DOHH2 (cell line): ENCODE results near the gene CSMD2.

Experiments
- H3F3A ChIP-seq: fragments of 200-600 bp; sonication (generic), shearing (Covaris generic); 2 replicates; pipeline ENCODE4 v1.6.0; 2016; ENCODE audit warnings: antibody characterized with exemption, mild to moderate bottlenecking; ENCODE audit not compliant: control insufficient read depth, insufficient read depth
- H3K27ac ChIP-seq: fragments of 200-600 bp; sonication (generic); 2 replicates; pipeline ENCODE4 v1.5.1; 2014; ENCODE audit warnings: low read depth, mild to moderate bottlenecking, low read length, moderate library complexity
- H3K27me3 ChIP-seq: fragments of 200-600 bp; sonication (generic); 2 replicates; pipeline ENCODE4 v1.6.1; 2014; ENCODE audit warnings: mild to moderate bottlenecking, low read length, mixed read lengths; ENCODE audit not compliant: control insufficient read depth
- H3K36me3 ChIP-seq: fragments of 200-600 bp; sonication (generic); 2 replicates; pipeline ENCODE4 v1.6.1; 2014; ENCODE audit warnings: mild to moderate bottlenecking, low read length, moderate library complexity, mixed read lengths; ENCODE audit not compliant: control insufficient read depth
- H3K4me1 ChIP-seq: fragments of 200-600 bp; sonication (generic); 2 replicates; pipeline ENCODE4 v1.6.1; 2014; ENCODE audit warnings: mild to moderate bottlenecking, low read length, mixed read lengths; ENCODE audit not compliant: control insufficient read depth
- H3K4me2 ChIP-seq: fragments of 200-600 bp; sonication (generic); 2 replicates; pipeline ENCODE4 v1.6.0; 2014; ENCODE audit warnings: mild to moderate bottlenecking, low read length, moderate library complexity
- H3K4me3 ChIP-seq: fragments of 200-600 bp; sonication (generic); 2 replicates; pipeline ENCODE4 v1.5.1; 2014; ENCODE audit warnings: mild to moderate bottlenecking, low read length, mixed read lengths
- H3K79me2 ChIP-seq: fragments of 200-600 bp; sonication (generic); 2 replicates; pipeline ENCODE4 v1.6.1; 2014; ENCODE audit warnings: mild to moderate bottlenecking, low read length, mixed read lengths; ENCODE audit not compliant: control insufficient read depth
- H3K9me2 ChIP-seq: fragments of 200-600 bp; sonication (generic); replicated peaks from 2 replicates; pipeline ENCODE4 v1.6.1; 2014; ENCODE audit warnings: mild to moderate bottlenecking, low read length, mixed read lengths; ENCODE audit not compliant: control insufficient read depth
- H3K9me3 ChIP-seq: fragments of 200-600 bp; sonication (generic); 2 replicates; pipeline ENCODE4 v1.6.1; 2014; ENCODE audit warnings: antibody characterized with exemption, low read length, mixed read lengths; ENCODE audit not compliant: control insufficient read depth, insufficient read depth
- H4K20me1 ChIP-seq: fragments of 200-600 bp; sonication (generic); 2 replicates; pipeline ENCODE4 v1.6.0; 2014; ENCODE audit warnings: low read depth, mild to moderate bottlenecking, antibody characterized with exemption, low read length, moderate library complexity; ENCODE audit not compliant: control insufficient read depth, insufficient read depth
- CTCF ChIP-seq: fragments of 200-600 bp; sonication (generic); IDR thresholded peaks from one replicate; pipeline ENCODE4 v1.5.1; 2014; ENCODE audit warnings: antibody characterized with exemption, mild to moderate bottlenecking, low read depth, low read length; ENCODE audit not compliant: poor library complexity, severe bottlenecking
- EZH2phosphoT487 ChIP-seq: fragments of 200-600 bp; sonication (generic); IDR thresholded peaks from 2 replicates; pipeline ENCODE4 v1.6.1; 2017; ENCODE audit warnings: borderline replicate concordance, mild to moderate bottlenecking, antibody characterized with exemption, low read length, moderate library complexity, mixed read lengths

CSMD2 gene

DNA sequence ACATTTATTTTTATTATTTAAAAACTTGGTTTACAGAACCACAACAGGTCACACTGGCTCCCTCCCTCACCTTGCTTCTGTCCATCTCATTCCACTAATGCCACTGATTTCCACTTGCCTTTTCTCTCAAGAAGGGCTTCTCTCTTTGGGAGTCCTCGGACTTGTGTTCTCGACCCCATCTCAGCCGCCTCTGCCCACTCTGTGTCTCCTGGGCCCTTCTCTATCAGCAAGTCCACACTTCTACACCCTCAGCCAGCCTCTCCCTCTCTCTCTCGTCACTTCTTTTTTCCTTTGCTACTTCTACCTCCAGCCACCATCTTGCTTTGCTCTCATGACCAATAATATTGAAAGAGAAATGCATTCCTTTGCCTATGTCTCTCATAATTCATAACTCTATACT is 171.7 kb downstream of the CSMD2 start:
- Histone ChIP-seq H3F3A (no peaks in the 10 kb centered on the region), H3K27me3 (no peaks in the 10 kb centered on the region), H3K4me1 (no peaks in the 10 kb centered on the region), H4K20me1 (no peaks in the 10 kb centered on the region), H3K9me2 (no peaks in the 10 kb centered on the region), H3K4me3 (no peak overlapping the region), H3K27ac (no peak overlapping the region), H3K9me3 (no peaks in the 10 kb centered on the region), H3K4me2 (no peak overlapping the region), H3K79me2 (no peaks in the 10 kb centered on the region), H3K36me3 (no peaks in the 10 kb centered on the region)
- no peak for TF ChIP-seq EZH2phosphoT487
- TF ChIP-seq CTCF: no peak

- Histone ChIP-seq H3K27ac (no peak overlapping the region), H3K4me3 (no peak overlapping the region), H3K79me2 (no peaks in the 10 kb centered on the region), H3F3A (no peaks in the 10 kb centered on the region), H3K4me1 (no peaks in the 10 kb centered on the region), H3K9me2 (no peaks in the 10 kb centered on the region), H3K27me3 (no peaks in the 10 kb centered on the region), H4K20me1 (no peaks in the 10 kb centered on the region), H3K36me3 (no peaks in the 10 kb centered on the region), H3K9me3 (no peaks in the 10 kb centered on the region), H3K4me2 (no peak overlapping the region)
- TF ChIP-seq CTCF: no peak
- no peak for TF ChIP-seq EZH2phosphoT487
Observed at GRCh38 chr1:33990281-33990680, 174.7 kb downstream of the CSMD2 start.

GRCh38 chr1:33988161-33988560 is 176.9 kb downstream of the CSMD2 start:
- Histone ChIP-seq H3F3A (no peaks in the 10 kb centered on the region), H3K36me3 (no peaks in the 10 kb centered on the region), H3K9me2 (no peaks in the 10 kb centered on the region), H3K4me1 (no peaks in the 10 kb centered on the region), H3K9me3 (no peaks in the 10 kb centered on the region), H3K4me2 (no peak overlapping the region), H4K20me1 (no peaks in the 10 kb centered on the region), H3K27me3 (no peaks in the 10 kb centered on the region), H3K4me3 (no peak overlapping the region), H3K79me2 (no peaks in the 10 kb centered on the region), H3K27ac (no peak overlapping the region)
- no peak for TF ChIP-seq EZH2phosphoT487
- TF ChIP-seq CTCF: no peak
